ENCODE data around the gene LMBR1. TPM values are rescaled to one million over a fixed set of nuclear protein-coding genes. Genes with fewer than 3 reads are reported as not detected.
A peak's percentile ranks its signal among the peaks of the same experiment; 100 is the strongest.

The LMBR1 gene
- total RNA-seq, 3 donors from 2014 or later = 40.5 to 56.3 (median 44.9) TPM

DNA sequence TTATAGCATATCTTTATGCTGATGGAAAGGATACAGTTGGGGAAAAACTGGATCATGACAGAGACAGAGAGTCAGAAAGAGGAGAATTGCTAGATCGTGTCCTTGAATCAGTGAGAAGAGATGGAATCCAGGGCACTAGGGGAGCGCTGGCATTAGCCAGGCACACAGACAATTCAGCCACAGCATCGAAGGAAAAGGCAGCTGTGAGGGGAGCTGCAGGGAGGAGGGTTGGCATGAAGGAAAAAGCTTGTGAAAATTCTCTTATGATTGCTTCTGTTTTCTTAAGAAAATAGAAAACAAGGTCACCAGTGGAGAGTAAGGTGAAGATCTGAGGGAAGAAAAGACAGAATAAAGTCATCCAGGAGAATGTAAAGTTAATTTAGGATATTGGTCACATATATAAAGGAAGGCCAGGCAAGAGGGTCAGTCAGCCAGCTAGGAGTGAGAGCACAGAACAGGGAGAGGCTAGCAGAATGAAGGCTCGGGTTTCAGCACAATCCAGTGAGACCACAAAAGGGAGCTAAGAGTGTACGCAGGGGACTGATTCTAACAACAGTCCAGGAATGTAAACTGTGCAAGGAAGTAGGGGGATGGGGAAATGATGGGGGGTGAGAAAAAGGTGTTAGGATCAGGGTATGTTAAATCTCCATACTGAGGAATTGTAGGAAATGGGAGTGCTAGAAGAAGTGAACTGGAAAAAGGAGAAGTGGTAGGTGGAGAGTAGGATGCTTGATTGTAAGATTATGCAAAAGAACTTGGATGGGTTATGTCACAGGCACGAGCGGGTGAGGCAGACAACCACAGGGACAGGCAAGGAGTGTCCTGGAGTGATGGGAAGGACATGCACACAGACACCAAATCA is 140.4 kb downstream of the LMBR1 start:
- DNase-seq = no peak
- TF ChIP-seq, protein P1, sequence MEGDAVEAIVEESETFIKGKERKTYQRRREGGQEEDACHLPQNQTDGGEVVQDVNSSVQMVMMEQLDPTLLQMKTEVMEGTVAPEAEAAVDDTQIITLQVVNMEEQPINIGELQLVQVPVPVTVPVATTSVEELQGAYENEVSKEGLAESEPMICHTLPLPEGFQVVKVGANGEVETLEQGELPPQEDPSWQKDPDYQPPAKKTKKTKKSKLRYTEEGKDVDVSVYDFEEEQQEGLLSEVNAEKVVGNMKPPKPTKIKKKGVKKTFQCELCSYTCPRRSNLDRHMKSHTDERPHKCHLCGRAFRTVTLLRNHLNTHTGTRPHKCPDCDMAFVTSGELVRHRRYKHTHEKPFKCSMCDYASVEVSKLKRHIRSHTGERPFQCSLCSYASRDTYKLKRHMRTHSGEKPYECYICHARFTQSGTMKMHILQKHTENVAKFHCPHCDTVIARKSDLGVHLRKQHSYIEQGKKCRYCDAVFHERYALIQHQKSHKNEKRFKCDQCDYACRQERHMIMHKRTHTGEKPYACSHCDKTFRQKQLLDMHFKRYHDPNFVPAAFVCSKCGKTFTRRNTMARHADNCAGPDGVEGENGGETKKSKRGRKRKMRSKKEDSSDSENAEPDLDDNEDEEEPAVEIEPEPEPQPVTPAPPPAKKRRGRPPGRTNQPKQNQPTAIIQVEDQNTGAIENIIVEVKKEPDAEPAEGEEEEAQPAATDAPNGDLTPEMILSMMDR (IDR thresholded peaks at IDR 0.05) = no peak
- Histone ChIP-seq H3K9me3 (no peaks in the 10 kb centered on the region), H3K4me1 (ENCODE audit: low read depth) (no peaks in the 10 kb centered on the region), H3K36me3 (ENCODE audit: low read depth) (no peaks in the 10 kb centered on the region), H3K4me3 (no peak overlapping the region)
- intact Hi-C loops (cut with DNase I, micrococcal nuclease) = no loop called here
- ATAC-seq = no peak

DNA sequence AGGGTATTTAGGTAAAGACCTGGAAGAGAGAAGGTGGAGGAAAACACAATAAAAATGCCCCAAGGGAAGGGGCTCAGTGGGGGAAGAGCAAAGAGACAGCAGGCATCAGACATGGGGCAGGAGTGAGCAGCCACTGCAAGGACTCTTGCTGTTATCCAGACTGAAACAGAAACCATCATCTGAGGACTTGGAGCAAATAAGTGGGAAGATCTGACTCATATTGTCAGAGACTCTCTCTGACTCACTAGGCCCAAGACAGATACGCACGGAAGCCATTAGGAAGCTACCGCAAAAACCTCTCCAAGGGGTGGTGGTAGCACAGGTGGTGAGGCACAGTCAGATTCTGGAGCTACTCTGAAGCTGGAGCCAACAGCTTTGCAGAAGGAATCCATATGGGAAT is 141.7 kb downstream of the LMBR1 start:
- ATAC-seq = peak; percentile 36
- no peaks in the 10 kb centered on the region for H3K36me3 ChIP-seq (ENCODE audit: low read depth)
- TF ChIP-seq, protein P1 (IDR thresholded peaks at IDR 0.05) = no peak
- no peaks in the 10 kb centered on the region for H3K9me3 ChIP-seq
- intact Hi-C loops (cut with DNase I, micrococcal nuclease) = no loop called here
- H3K4me1 ChIP-seq (ENCODE audit: low read depth) = no peaks in the 10 kb centered on the region
- no peak for DNase-seq
- no peak overlapping the region for H3K4me3 ChIP-seq

DNA sequence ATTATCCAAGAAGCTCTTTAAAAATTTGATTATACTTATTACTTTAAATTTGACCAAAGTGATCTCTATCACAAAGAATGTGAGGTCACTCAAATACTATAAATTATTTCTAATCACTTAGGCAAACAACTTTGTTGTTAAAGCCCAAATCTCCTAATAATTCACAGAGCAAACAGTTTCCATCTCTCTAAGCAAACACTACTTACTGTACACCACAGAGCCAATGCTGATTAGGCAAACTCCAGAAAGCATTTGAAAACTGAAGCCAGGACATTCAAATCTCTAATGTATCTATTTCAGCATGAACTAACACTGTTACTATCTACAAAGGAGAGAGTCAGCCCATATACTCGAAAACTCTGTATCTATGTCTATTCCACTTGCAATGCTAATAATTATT is 145.3 kb downstream of the LMBR1 start:
- H3K9me3 ChIP-seq = no peaks in the 10 kb centered on the region
- TF ChIP-seq, protein P1 (IDR thresholded peaks at IDR 0.05) = no peak
- no peak for DNase-seq
- intact Hi-C loops (cut with DNase I, micrococcal nuclease) = no loop called here
- no peak overlapping the region for H3K4me3 ChIP-seq
- no peaks in the 10 kb centered on the region for H3K36me3 ChIP-seq (ENCODE audit: low read depth)
- H3K4me1 ChIP-seq (ENCODE audit: low read depth) = no peaks in the 10 kb centered on the region
- ATAC-seq = no peak

DNA sequence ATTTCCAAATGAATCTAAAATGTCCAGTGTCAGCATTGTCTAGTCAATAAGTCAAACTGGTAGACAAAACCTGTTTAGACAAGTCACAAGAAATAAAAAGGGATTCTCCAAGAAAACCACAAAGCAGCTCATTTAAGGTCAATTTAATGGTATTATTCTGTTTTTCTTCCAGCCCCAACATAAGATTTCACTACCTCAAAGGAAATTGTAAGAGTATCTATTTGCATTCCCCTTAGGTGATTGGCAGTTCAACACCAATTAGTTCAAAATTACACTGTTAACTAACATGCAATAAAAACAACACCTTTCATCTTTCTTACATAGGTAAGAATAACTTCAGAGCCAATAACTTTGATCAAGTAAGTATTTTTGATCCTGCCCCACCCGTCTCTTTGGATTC is 146.1 kb downstream of the LMBR1 start:
- H3K4me3 ChIP-seq = no peak overlapping the region
- H3K9me3 ChIP-seq = no peaks in the 10 kb centered on the region
- TF ChIP-seq, protein P1 (IDR thresholded peaks at IDR 0.05) = no peak
- DNase-seq (no peak), ATAC-seq (no peak)
- no peaks in the 10 kb centered on the region for H3K4me1 ChIP-seq (ENCODE audit: low read depth)
- intact Hi-C loops (cut with DNase I, micrococcal nuclease) = no loop called here
- H3K36me3 ChIP-seq (ENCODE audit: low read depth) = no peaks in the 10 kb centered on the region

DNA sequence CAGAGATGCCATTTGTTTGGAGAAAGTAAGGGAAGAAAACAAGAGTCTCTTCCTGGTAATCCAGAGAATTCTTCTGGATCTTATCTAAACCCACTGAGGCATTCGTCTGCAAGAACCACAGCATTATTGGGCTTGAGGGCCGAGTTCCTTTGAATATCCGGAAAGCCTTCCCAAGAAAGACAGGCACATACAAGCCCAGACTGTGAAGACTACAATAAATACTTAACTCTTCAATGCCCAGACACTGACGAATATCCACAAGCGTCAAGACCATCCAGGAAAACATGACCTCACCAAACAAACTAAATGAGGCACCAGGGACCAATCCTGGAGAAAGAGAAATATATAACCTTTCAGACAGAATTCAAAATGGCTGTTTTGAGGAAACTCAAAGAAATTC is 153.4 kb downstream of the LMBR1 start:
- DNase-seq (no peak), ATAC-seq (no peak)
- H3K36me3 ChIP-seq (ENCODE audit: low read depth) = no peaks in the 10 kb centered on the region
- intact Hi-C loops (cut with DNase I, micrococcal nuclease) = no loop called here
- peaks cover 5% of the 10 kb centered on the region for H3K9me3 ChIP-seq
- H3K4me3 ChIP-seq = no peak overlapping the region
- TF ChIP-seq, protein P1 (IDR thresholded peaks at IDR 0.05) = no peak
- H3K4me1 ChIP-seq (ENCODE audit: low read depth) = no peaks in the 10 kb centered on the region

Data from mucosa of descending colon (tissue), 3 donors.